SK-N-SH (cell line): ENCODE results near the gene TOMM20.

ENCODE experiments used
- EP300 ChIP-seq, 2 experiments: IDR thresholded peaks; 2 replicates each; pipeline versions ENCODE4 v1.4.0 to v1.6.1; 2012; ENCODE audit warnings: borderline replicate concordance in 1 of 2, low read depth in 1 of 2, low read length in 1 of 2
- FOXM1 ChIP-seq: IDR thresholded peaks from 2 replicates; pipeline ENCODE4 v1.4.0; 2012; ENCODE audit warnings: low read depth, mild to moderate bottlenecking
- GABPA ChIP-seq: IDR thresholded peaks from 2 replicates; pipeline ENCODE4 v1.4.0; 2012; ENCODE audit warnings: low read depth, mild to moderate bottlenecking
- MEF2A ChIP-seq: IDR thresholded peaks from 2 replicates; pipeline ENCODE4 v1.4.0; 2012; ENCODE audit warnings: low read depth, borderline replicate concordance
- NRF1 ChIP-seq: IDR thresholded peaks from 2 replicates; pipeline ENCODE4 v1.6.1; 2012; ENCODE audit warnings: low read depth, mild to moderate bottlenecking, low read length
- POLR2AphosphoS5 ChIP-seq: IDR thresholded peaks from 2 replicates; pipeline ENCODE4 v1.6.1; 2012; ENCODE audit warnings: low read depth, low read length
- RFX5 ChIP-seq: IDR thresholded peaks from 2 replicates; pipeline ENCODE4 v1.6.1; 2012; ENCODE audit warnings: mild to moderate bottlenecking, improper control_type of control experiment, low read length
- SMC3 ChIP-seq: IDR thresholded peaks from 2 replicates; pipeline ENCODE4 v1.6.1; 2012; ENCODE audit warnings: low read depth, low read length, improper control_type of control experiment
- TCF12 ChIP-seq: IDR thresholded peaks from 2 replicates; pipeline ENCODE4 v1.4.0; 2012
- TEAD4 ChIP-seq: IDR thresholded peaks from 2 replicates; pipeline ENCODE4 v1.4.0; 2012; ENCODE audit warnings: mild to moderate bottlenecking, borderline replicate concordance; ENCODE audit not compliant: insufficient read depth
- YY1 ChIP-seq: IDR thresholded peaks from 2 replicates; pipeline ENCODE4 v1.4.0; 2012; ENCODE audit warnings: low read depth, mild to moderate bottlenecking
- TF ChIP-seq, protein P1 (sequence below): fragments of 200-600 bp; sonication (generic); IDR thresholded peaks from 2 replicates; pipeline ENCODE4 v1.6.1; 2017; ENCODE audit warnings: antibody characterized with exemption, mild to moderate bottlenecking, moderate library complexity
- TF ChIP-seq, protein P2 (sequence below): IDR thresholded peaks from 2 replicates; pipeline ENCODE4 v1.4.0; 2012; ENCODE audit warnings: low read depth

DNA sequence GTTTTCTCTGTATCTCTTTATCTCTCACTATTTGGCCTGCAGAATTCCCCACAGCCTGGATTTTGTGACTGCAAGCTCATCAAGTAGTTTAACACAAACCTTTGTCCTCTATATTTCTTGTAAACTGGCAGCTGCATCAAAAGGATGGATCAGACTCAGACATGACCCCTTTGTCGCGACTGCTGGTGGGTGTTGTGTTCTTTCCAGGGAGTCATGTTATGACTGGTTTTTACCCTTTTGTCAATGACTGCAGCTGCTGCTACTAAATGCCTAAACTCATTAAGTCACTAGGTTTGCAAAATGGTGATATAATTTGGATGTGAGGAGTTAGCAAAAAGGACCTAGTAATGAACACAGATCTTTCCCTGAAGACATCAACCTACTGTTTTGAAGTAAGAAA lies 10.2 kb upstream of the TOMM20 start:
- TF ChIP-seq, protein P1, sequence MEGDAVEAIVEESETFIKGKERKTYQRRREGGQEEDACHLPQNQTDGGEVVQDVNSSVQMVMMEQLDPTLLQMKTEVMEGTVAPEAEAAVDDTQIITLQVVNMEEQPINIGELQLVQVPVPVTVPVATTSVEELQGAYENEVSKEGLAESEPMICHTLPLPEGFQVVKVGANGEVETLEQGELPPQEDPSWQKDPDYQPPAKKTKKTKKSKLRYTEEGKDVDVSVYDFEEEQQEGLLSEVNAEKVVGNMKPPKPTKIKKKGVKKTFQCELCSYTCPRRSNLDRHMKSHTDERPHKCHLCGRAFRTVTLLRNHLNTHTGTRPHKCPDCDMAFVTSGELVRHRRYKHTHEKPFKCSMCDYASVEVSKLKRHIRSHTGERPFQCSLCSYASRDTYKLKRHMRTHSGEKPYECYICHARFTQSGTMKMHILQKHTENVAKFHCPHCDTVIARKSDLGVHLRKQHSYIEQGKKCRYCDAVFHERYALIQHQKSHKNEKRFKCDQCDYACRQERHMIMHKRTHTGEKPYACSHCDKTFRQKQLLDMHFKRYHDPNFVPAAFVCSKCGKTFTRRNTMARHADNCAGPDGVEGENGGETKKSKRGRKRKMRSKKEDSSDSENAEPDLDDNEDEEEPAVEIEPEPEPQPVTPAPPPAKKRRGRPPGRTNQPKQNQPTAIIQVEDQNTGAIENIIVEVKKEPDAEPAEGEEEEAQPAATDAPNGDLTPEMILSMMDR: no peak
- no peak for TF ChIP-seq YY1
- no peak for TF ChIP-seq SMC3
- no peak for TF ChIP-seq RFX5
- TF ChIP-seq NRF1: no peak
- TF ChIP-seq TEAD4: no peak
- no peak for TF ChIP-seq POLR2AphosphoS5
- no peak for TF ChIP-seq EP300 (IDR thresholded peaks at IDR 0.05; ENCODE audit: borderline replicate concordance in 1 of 2, low read depth in 1 of 2, low read length in 1 of 2)
- TF ChIP-seq GABPA: no peak
- no peak for TF ChIP-seq TCF12
- TF ChIP-seq FOXM1: no peak
- TF ChIP-seq MEF2A: no peak
- TF ChIP-seq, protein P2, sequence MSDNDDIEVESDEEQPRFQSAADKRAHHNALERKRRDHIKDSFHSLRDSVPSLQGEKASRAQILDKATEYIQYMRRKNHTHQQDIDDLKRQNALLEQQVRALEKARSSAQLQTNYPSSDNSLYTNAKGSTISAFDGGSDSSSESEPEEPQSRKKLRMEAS: no peak
